ENCODE measurements around the gene LUZP2.
"Not testable (repeated sequence)": the region's sequence is repeated elsewhere in the genome, so short reads cannot be mapped to it uniquely, and the experiment has no call there.

Gene LUZP2

GRCh38 chr11:24900960-24901549 lies 404.2 kb downstream of the LUZP2 start:
- no peak for DNase-seq (ENCODE audit: low spot score)

GRCh38 chr11:24903555-24903954 lies 406.7 kb downstream of the LUZP2 start:
- DNase-seq (ENCODE audit: low spot score), result no peak

GRCh38 chr11:24925091-24925490 lies 428.2 kb downstream of the LUZP2 start:
- no peak for DNase-seq (ENCODE audit: low spot score)

GRCh38 chr11:24932110-24933000 lies 435.5 kb downstream of the LUZP2 start:
- no peak for DNase-seq (ENCODE audit: low spot score)

GRCh38 chr11:24934733-24935439 lies 438.0 kb downstream of the LUZP2 start:
- no peak for DNase-seq (ENCODE audit: low spot score)

GRCh38 chr11:24944891-24945290 lies 448.0 kb downstream of the LUZP2 start:
- no peak for DNase-seq (ENCODE audit: low spot score)

GRCh38 chr11:24949406-24949805 lies 452.6 kb downstream of the LUZP2 start:
- no peak for DNase-seq (ENCODE audit: low spot score)

- no peak for DNase-seq (ENCODE audit: low spot score)
Measured at GRCh38 chr11:24963852-24964251, 467.0 kb downstream of the LUZP2 start.

- DNase-seq (ENCODE audit: low spot score), result no peak
Measured at GRCh38 chr11:24965748-24966147, 468.9 kb downstream of the LUZP2 start.

- DNase-seq (ENCODE audit: low spot score), result not testable (repeated sequence)
Measured at GRCh38 chr11:24993903-24994302, 497.1 kb downstream of the LUZP2 start.

GRCh38 chr11:24999929-25000328 lies 503.1 kb downstream of the LUZP2 start:
- not testable (repeated sequence) for DNase-seq (ENCODE audit: low spot score)

- no peak for DNase-seq (ENCODE audit: low spot score)
Measured at GRCh38 chr11:25037431-25037830, 540.6 kb downstream of the LUZP2 start.

GRCh38 chr11:25038131-25038530 lies 541.3 kb downstream of the LUZP2 start:
- DNase-seq (ENCODE audit: low spot score), result no peak

- DNase-seq (ENCODE audit: low spot score), result no peak
Measured at GRCh38 chr11:25039165-25039564, 542.3 kb downstream of the LUZP2 start.

GRCh38 chr11:25048632-25049031 lies 551.8 kb downstream of the LUZP2 start:
- DNase-seq (ENCODE audit: low spot score), result no peak

GRCh38 chr11:25052844-25053243 lies 556.0 kb downstream of the LUZP2 start:
- DNase-seq (ENCODE audit: low spot score), result no peak

- no peak for DNase-seq (ENCODE audit: low spot score)
Measured at GRCh38 chr11:25057861-25058260, 561.0 kb downstream of the LUZP2 start.

GRCh38 chr11:25065746-25066145 lies 568.9 kb downstream of the LUZP2 start:
- DNase-seq (ENCODE audit: low spot score), result peak; percentile 86

- no peak for DNase-seq (ENCODE audit: low spot score)
Measured at GRCh38 chr11:25066706-25067105, 569.9 kb downstream of the LUZP2 start.

- DNase-seq (ENCODE audit: low spot score), result no peak
Measured at GRCh38 chr11:25068451-25068850, 571.6 kb downstream of the LUZP2 start.

- DNase-seq (ENCODE audit: low spot score), result no peak
Measured at GRCh38 chr11:25094085-25094802, 597.4 kb downstream of the LUZP2 start.

GRCh38 chr11:25119416-25119815 lies 622.6 kb downstream of the LUZP2 start:
- DNase-seq (ENCODE audit: low spot score), result no peak

Data from kidney tubule cell (primary cell).